Neural progenitor cell (in vitro differentiated cells): ENCODE results near the gene NAMPT. TPM values are rescaled to one million over a fixed set of nuclear protein-coding genes. Genes with fewer than 3 reads are reported as not detected.

Source experiments
- DNase-seq: peaks from one replicate; pipeline ENCODE4 v3.0.0-alpha.2; 2016; ENCODE audit warnings: low spot score
- H2AFZ ChIP-seq: fragments of 200-600 bp; sonication (generic); replicated peaks from 2 replicates; pipeline ENCODE4 v1.6.1; 2016; ENCODE audit warnings: antibody characterized with exemption
- H3F3A ChIP-seq: fragments of 200-600 bp; sonication (generic); 2 replicates; pipeline ENCODE4 v1.6.1; 2016; ENCODE audit warnings: antibody characterized with exemption, low read depth
- H3K27ac ChIP-seq: fragments of 200-600 bp; sonication (generic); 2 replicates; pipeline ENCODE4 v1.5.1; 2016; ENCODE audit warnings: mild to moderate bottlenecking
- H3K27me3 ChIP-seq: fragments of 200-600 bp; sonication (generic); 2 replicates; pipeline ENCODE4 v1.6.1; 2016; ENCODE audit warnings: mild to moderate bottlenecking, moderate library complexity
- H3K36me3 ChIP-seq: fragments of 200-600 bp; sonication (generic); 2 replicates; pipeline ENCODE4 v1.5.1; 2016
- H3K4me1 ChIP-seq: fragments of 200-600 bp; sonication (generic); 2 replicates; pipeline ENCODE4 v1.6.1; 2016; ENCODE audit warnings: mixed run types
- H3K4me2 ChIP-seq: fragments of 200-600 bp; sonication (generic); 2 replicates; pipeline ENCODE4 v1.6.1; 2016
- H3K4me3 ChIP-seq: fragments of 200-600 bp; sonication (generic); 2 replicates; pipeline ENCODE4 v1.5.1; 2016
- H3K79me2 ChIP-seq: fragments of 200-600 bp; sonication (generic); 2 replicates; pipeline ENCODE4 v1.6.1; 2016; ENCODE audit warnings: low read depth
- H3K9ac ChIP-seq: fragments of 200-600 bp; sonication (generic); 2 replicates; pipeline ENCODE4 v1.6.1; 2016
- H3K9me3 ChIP-seq: fragments of 200-600 bp; sonication (generic); 2 replicates; pipeline ENCODE4 v1.5.1; 2016; ENCODE audit warnings: low read depth
- H4K20me1 ChIP-seq: fragments of 200-600 bp; sonication (generic); 2 replicates; pipeline ENCODE4 v1.6.1; 2016; ENCODE audit warnings: low read depth
- H3K27ac Mint-ChIP-seq: 3 replicates; pipeline ENCODE4 v1.8.0; 2021; ENCODE audit warnings: mixed read lengths
- H3K27me3 Mint-ChIP-seq: 2 replicates; pipeline ENCODE4 v1.8.0; 2022; ENCODE audit warnings: low read depth, mild to moderate bottlenecking, inconsistent platforms, moderate library complexity, mixed read lengths; ENCODE audit not compliant: insufficient read depth
- H3K36me3 Mint-ChIP-seq: 3 replicates; pipeline ENCODE4 v1.8.0; 2021; ENCODE audit warnings: mixed read lengths
- H3K4me1 Mint-ChIP-seq: 3 replicates; pipeline ENCODE4 v1.8.0; 2021; ENCODE audit warnings: mixed read lengths
- H3K4me3 Mint-ChIP-seq: 3 replicates; pipeline ENCODE4 v1.8.0; 2021; ENCODE audit warnings: mild to moderate bottlenecking, moderate library complexity, mixed read lengths
- H3K9me3 Mint-ChIP-seq: 3 replicates; pipeline ENCODE4 v1.8.0; 2020; ENCODE audit warnings: mixed read lengths
- EZH2 ChIP-seq: fragments of 200-600 bp; sonication (generic); IDR thresholded peaks from 2 replicates; pipeline ENCODE4 v1.6.1; 2017; ENCODE audit warnings: antibody characterized with exemption, mild to moderate bottlenecking, moderate library complexity
- EZH2phosphoT487 ChIP-seq: fragments of 200-600 bp; sonication (generic); IDR thresholded peaks from 2 replicates; pipeline ENCODE4 v1.6.1; 2017; ENCODE audit warnings: antibody characterized with exemption
- total RNA-seq: library from RNA; depleted of rRNA; stranded (reverse); fragments of >200 nt; gene quantifications from 2 replicates; pipeline ENCODE4 v1.2.3, GENCODE V29; 2015; ENCODE audit warnings: low replicate concordance
- TF ChIP-seq, protein P1 (sequence below): fragments of 200-600 bp; sonication (generic); IDR thresholded peaks from 2 replicates; pipeline ENCODE4 v1.5.1; 2017; ENCODE audit warnings: antibody characterized with exemption, mild to moderate bottlenecking

Gene NAMPT
- total RNA-seq, 1 donor from 2014 or later, result 143 TPM

- H3K4me3 Mint-ChIP-seq, result no peak overlapping the region
- no peak overlapping the region for H3K27ac Mint-ChIP-seq
- H3K27ac ChIP-seq, result no peak overlapping the region
- no peaks in the 10 kb centered on the region for H3K9me3 ChIP-seq
- H3F3A ChIP-seq, result peaks cover 27% of the 10 kb centered on the region
- TF ChIP-seq, protein P1, sequence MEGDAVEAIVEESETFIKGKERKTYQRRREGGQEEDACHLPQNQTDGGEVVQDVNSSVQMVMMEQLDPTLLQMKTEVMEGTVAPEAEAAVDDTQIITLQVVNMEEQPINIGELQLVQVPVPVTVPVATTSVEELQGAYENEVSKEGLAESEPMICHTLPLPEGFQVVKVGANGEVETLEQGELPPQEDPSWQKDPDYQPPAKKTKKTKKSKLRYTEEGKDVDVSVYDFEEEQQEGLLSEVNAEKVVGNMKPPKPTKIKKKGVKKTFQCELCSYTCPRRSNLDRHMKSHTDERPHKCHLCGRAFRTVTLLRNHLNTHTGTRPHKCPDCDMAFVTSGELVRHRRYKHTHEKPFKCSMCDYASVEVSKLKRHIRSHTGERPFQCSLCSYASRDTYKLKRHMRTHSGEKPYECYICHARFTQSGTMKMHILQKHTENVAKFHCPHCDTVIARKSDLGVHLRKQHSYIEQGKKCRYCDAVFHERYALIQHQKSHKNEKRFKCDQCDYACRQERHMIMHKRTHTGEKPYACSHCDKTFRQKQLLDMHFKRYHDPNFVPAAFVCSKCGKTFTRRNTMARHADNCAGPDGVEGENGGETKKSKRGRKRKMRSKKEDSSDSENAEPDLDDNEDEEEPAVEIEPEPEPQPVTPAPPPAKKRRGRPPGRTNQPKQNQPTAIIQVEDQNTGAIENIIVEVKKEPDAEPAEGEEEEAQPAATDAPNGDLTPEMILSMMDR, result no peak
- TF ChIP-seq EZH2phosphoT487, result no peak
- TF ChIP-seq EZH2, result no peak
- no peak overlapping the region for H2AFZ ChIP-seq
- H3K9me3 Mint-ChIP-seq, result no peaks in the 10 kb centered on the region
- H3K4me2 ChIP-seq, result no peak overlapping the region
- H3K79me2 ChIP-seq, result peaks cover 9% of the 10 kb centered on the region
- H3K36me3 ChIP-seq, result no peaks in the 10 kb centered on the region
- H3K4me3 ChIP-seq, result no peak overlapping the region
- H3K27me3 Mint-ChIP-seq, result peaks cover 2% of the 10 kb centered on the region
- H3K27me3 ChIP-seq, result no peaks in the 10 kb centered on the region
- no peaks in the 10 kb centered on the region for H3K36me3 Mint-ChIP-seq
- DNase-seq, result no peak
- H3K9ac ChIP-seq, result no peak overlapping the region
- peaks cover 10% of the 10 kb centered on the region for H3K4me1 Mint-ChIP-seq
- H4K20me1 ChIP-seq, result peaks cover 9% of the 10 kb centered on the region
- H3K4me1 ChIP-seq, result peaks cover 13% of the 10 kb centered on the region
These were observed 3.5 kb upstream of the NAMPT start for GRCh38 chr7:106288263-106288662.

GRCh38 chr7:106287786-106288185 is 3.0 kb upstream of the NAMPT start:
- Histone ChIP-seq H3K4me3 (no peak overlapping the region), H4K20me1 (peaks cover 13% of the 10 kb centered on the region), H3K9me3 (no peaks in the 10 kb centered on the region), H3K27ac (no peak overlapping the region), H3K36me3 (no peaks in the 10 kb centered on the region), H3K27me3 (no peaks in the 10 kb centered on the region), H3F3A (peaks cover 27% of the 10 kb centered on the region), H3K79me2 (peaks cover 14% of the 10 kb centered on the region), H3K9ac (no peak overlapping the region), H3K4me1 (peaks cover 18% of the 10 kb centered on the region), H2AFZ (no peak overlapping the region), H3K4me2 (no peak overlapping the region)
- H3K4me3 Mint-ChIP-seq, result no peak overlapping the region
- no peak for DNase-seq
- no peak overlapping the region for H3K27ac Mint-ChIP-seq
- no peaks in the 10 kb centered on the region for H3K9me3 Mint-ChIP-seq
- H3K27me3 Mint-ChIP-seq, result peaks cover 2% of the 10 kb centered on the region
- peaks cover 10% of the 10 kb centered on the region for H3K4me1 Mint-ChIP-seq
- H3K36me3 Mint-ChIP-seq, result no peaks in the 10 kb centered on the region
- TF ChIP-seq EZH2phosphoT487 (no peak), EZH2 (no peak)
- TF ChIP-seq, protein P1, result no peak

DNA sequence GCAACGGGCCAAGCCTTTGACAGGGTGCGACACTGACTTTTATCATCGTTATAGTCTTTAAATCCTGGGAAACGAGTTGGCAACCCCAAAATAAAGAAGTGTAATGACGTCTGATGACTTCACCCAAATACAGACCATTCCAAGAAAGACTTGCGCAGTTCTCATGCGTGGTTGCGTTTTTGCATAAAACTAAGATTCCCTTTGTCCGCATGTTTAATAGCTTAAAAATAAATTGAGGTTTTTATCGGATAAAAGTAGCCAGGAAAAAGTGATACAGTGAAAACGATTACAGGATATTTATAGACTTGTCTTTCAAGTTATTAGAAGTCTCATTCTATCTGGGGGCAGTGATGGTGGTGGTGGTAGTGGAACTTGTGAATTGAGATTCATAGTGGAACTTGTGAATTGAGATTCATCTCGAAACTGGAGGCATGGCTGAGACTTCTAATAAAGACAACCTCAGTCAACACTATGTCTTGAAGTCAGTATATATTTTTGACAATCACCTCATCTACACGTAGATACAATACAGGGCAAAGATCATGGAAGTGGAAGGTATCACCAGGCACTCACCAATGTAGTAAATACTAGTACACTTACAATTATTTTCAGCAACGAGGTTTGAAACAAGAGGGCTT is 1.2 kb upstream of the NAMPT start:
- Histone ChIP-seq H3K27ac (peak overlapping the region; percentile 98), H3K4me1 (peaks cover 24% of the 10 kb centered on the region), H3K36me3 (no peaks in the 10 kb centered on the region), H3F3A (peaks cover 27% of the 10 kb centered on the region), H3K4me2 (peak overlapping the region; percentile 90), H3K4me3 (peak overlapping the region; percentile 90), H4K20me1 (peaks cover 27% of the 10 kb centered on the region), H3K27me3 (no peaks in the 10 kb centered on the region), H3K9me3 (no peaks in the 10 kb centered on the region), H3K9ac (peak overlapping the region; percentile 56), H3K79me2 (peaks cover 32% of the 10 kb centered on the region), H2AFZ (peak overlapping the region; percentile 85)
- H3K4me3 Mint-ChIP-seq, result peak overlapping the region; percentile 95
- no peak for TF ChIP-seq EZH2phosphoT487
- no peak for TF ChIP-seq EZH2
- TF ChIP-seq, protein P1, result no peak
- no peak for DNase-seq
- no peaks in the 10 kb centered on the region for H3K9me3 Mint-ChIP-seq
- peaks cover 10% of the 10 kb centered on the region for H3K4me1 Mint-ChIP-seq
- H3K27ac Mint-ChIP-seq, result peak overlapping the region; percentile 97
- H3K27me3 Mint-ChIP-seq, result peaks cover 2% of the 10 kb centered on the region
- peaks cover 6% of the 10 kb centered on the region for H3K36me3 Mint-ChIP-seq
